GM12875 (cell line): ENCODE measurements around the gene TOR3A.

ENCODE experiments used
- H3K4me3 ChIP-seq: one replicate; pipeline ENCODE4 v1.5.1; 2011; ENCODE audit warnings: low read depth, low read length, control low read depth
- TF ChIP-seq, protein P1 (sequence below): IDR thresholded peaks from 2 replicates; pipeline ENCODE4 v1.5.1; 2011; ENCODE audit warnings: low read depth, mild to moderate bottlenecking, control low read depth, inconsistent platforms, low read length, moderate library complexity, borderline replicate concordance; ENCODE audit not compliant: insufficient read depth

Gene TOR3A

DNA sequence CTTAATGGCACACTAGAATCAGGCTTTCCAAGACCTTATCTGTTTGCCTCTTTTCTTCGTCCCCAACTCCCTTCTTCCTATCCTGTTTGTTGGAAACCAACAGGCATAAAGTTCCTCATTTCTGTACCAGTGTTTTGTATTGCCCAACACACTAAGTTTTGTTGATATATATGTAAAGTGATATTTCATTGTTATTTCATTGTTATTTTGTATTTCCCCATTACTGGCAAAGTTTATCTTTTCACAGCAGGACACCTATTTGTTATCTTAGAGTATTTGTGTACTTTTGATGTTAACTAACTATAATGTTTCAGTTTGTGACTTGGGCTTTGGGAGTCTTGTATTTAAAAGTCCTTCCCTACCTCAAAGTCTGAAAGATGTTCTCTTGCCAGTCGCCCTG is 29.1 kb upstream of the TOR3A start:
- H3K4me3 ChIP-seq = no peak overlapping the region
- TF ChIP-seq, protein P1, sequence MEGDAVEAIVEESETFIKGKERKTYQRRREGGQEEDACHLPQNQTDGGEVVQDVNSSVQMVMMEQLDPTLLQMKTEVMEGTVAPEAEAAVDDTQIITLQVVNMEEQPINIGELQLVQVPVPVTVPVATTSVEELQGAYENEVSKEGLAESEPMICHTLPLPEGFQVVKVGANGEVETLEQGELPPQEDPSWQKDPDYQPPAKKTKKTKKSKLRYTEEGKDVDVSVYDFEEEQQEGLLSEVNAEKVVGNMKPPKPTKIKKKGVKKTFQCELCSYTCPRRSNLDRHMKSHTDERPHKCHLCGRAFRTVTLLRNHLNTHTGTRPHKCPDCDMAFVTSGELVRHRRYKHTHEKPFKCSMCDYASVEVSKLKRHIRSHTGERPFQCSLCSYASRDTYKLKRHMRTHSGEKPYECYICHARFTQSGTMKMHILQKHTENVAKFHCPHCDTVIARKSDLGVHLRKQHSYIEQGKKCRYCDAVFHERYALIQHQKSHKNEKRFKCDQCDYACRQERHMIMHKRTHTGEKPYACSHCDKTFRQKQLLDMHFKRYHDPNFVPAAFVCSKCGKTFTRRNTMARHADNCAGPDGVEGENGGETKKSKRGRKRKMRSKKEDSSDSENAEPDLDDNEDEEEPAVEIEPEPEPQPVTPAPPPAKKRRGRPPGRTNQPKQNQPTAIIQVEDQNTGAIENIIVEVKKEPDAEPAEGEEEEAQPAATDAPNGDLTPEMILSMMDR = no peak

DNA sequence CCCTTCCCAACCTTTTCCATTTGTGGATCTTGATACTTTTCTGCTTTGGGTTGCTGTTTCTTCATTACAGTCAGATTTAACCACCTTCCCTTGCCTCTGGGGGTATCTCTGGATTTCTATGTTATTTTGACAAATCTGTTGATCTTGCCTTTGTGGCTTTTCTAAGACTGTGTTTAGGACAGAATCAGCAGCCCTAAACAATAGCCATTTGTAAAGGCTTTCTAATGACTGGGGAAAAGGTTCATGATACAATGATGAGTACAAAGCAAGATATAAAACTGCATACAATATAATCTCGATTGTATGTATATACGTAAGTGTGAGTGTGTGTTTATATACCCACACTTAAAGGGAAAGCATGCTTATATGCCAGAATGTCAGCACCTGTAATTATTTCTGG is 28.4 kb upstream of the TOR3A start:
- H3K4me3 ChIP-seq = no peak overlapping the region

DNA sequence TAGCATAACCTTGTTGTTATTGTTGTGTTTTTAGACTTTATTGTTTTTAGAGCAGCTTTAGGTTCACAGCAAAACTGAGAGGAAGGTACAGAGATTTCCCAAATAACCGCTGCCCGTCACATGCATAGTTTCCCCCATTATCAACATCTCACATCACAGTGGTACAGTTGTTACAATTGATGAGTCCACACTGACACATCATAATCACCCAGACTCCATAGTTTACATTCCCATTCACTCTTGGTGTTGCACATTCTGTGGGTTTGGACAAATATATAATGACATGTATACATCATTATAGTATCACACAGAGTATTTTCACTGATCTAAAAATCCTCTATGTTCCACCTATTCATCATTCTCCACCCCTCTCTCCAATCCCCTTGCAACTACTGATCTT is 25.9 kb upstream of the TOR3A start:
- TF ChIP-seq, protein P1 = no peak
- no peak overlapping the region for H3K4me3 ChIP-seq

More for the DNA sequence above, 28.4 kb upstream of the TOR3A start:
- TF ChIP-seq, protein P1 = no peak

DNA sequence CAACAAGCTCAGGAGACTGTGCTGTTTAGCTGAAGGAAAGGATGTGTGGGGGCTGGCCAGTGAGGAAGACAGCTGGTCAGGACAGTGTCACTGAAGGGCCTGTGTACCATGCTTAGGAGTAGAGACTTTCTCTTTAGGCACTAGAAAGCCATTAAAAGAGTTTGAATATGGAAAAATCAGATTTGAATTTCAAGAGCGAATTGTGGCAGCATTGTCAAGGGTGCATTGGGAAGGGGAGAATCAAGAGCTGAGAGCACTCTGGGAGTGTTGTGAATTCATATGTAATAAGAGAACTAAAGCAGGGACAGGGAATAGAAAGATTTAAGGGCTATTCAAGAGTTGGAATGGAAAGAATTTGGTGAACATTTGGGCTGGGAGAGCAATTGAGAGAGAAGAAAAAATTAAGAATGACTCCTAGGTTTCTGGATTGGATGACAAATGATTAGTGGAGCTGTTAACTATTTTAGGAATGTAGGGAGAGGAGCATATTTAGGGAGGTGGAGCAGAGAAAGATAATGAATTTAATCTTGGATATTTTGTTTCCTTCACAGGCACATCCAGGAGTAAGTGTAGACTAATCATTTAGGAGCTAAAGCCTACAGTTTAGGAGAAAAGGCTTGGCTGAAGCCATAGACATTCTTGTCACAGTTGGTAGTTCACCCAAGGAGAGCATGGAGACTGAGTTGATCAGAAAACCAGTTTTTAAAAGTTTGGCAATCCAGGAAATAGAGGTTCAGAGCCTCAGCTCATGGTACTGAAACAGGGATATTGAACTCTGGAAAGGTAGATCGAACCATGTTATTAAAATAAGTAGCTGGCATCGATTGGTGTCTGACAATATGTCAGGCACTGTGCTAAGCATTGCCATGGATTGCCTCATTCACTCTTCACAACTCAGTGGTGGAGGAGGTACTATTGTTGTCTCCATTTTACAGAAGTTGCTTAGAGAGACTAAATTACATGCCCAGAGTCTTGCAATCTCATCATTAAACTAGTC is 23.1 kb upstream of the TOR3A start:
- H3K4me3 ChIP-seq = no peak overlapping the region
- TF ChIP-seq, protein P1 = no peak

DNA sequence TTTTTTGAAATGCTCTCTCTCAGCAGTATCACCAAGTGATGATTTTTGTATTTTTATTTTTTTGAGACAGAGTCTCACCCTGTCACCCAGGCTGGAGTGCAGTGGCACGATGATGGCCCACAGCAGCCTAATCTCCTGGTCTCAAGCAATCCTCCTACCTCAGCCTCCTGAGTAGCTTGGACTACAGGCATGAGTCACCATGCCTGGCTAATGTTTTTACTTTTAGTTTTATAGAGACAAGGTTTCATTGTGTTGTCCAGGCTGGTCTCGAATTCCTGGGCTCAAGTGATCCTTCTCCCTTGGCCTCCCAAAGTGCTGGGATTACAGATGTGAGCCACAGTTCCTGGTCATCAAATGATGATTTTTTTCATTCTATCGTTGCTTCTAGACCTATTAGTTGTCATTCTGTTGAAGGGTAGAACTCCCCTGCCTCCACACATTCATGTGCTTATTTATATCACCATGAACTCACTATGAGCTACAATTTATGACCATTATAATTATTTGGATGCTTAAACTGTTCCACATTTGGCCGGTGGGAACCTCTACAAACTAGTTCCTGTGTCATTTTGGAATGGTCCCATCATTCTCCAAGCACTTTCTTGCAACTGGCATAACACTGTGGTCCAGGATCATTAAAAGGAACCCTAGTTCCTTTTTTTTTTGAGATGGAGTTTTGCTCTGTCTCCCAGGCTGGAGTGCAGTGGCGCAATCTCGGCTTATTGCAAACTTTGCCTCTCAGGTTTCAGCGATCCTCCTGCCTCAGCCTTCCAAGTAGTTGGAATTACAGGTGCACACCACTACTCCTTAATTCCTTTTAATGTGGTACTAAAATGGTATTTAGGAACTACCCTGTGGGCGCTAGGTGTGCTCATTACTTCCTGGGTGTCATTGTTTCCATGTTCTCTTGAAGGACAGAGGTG is 20.2 kb upstream of the TOR3A start:
- TF ChIP-seq, protein P1 = no peak
- H3K4me3 ChIP-seq = no peak overlapping the region

DNA sequence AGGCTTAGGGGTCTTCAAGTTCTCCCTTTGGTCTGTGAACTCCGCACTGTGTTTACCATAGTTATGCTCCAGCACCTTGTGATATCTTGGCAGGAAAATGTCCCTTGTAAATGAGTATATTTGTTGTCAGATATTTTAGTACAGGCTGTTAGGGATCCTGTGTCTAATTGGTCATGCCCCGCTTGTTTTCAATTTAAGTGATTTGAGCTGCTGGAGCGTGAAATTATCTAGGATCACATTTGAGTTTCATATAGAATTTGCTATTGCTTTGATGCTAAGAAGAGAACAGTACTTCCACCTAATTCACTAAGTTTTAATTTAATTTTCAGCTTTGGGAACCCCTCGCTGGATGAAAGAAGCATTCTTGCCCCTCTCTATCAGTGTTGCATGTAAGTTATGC is 15.4 kb upstream of the TOR3A start:
- H3K4me3 ChIP-seq = no peak overlapping the region
- TF ChIP-seq, protein P1 = no peak
